Activated CD8-positive, alpha-beta T cell treated with anti-CD3 and anti-CD28 coated beads, Interleukin-2, amount 10 ng/mL, durations not matched to agents 7 days and 5 days (primary cell): ENCODE results near the gene PLIN3. TPM values are rescaled to one million over a fixed set of nuclear protein-coding genes. Genes with fewer than 3 reads are reported as not detected.
A peak's percentile ranks its signal among the peaks of the same experiment; 100 is the strongest.
"Not testable (repeated sequence)": the region's sequence is repeated elsewhere in the genome, so short reads cannot be mapped to it uniquely, and the experiment has no call there.

Source experiments
- ATAC-seq: fragments of 150-1000 bp; cut with Tn5 transposase; one replicate; pipeline ENCODE4 v1.10.0; 2021; ENCODE audit warnings: moderate library complexity
- CTCF ChIA-PET: fragments of 350-600 bp; sonication (Branson Sonifier 250); formaldehyde crosslinking; loops from one replicate; lab custom pipeline; 2021; ENCODE audit warnings: antibody characterized with exemption; lab: Charles Lee
- POLR2A ChIA-PET: fragments of 350-600 bp; sonication (Branson Sonifier 250); formaldehyde crosslinking; loops from one replicate; lab custom pipeline; 2021; ENCODE audit warnings: antibody characterized with exemption; lab: Charles Lee
- DNase-seq: peaks from one replicate; pipeline ENCODE4 v3.0.0-alpha.2; 2020
- H3K27ac Mint-ChIP-seq: one replicate; pipeline ENCODE4 v1.8.0; 2021; ENCODE audit warnings: mild to moderate bottlenecking, mixed read lengths
- H3K27me3 Mint-ChIP-seq: one replicate; pipeline ENCODE4 v1.8.0; 2021; ENCODE audit warnings: low read depth, mixed read lengths
- H3K36me3 Mint-ChIP-seq: one replicate; pipeline ENCODE4 v1.8.0; 2021; ENCODE audit warnings: low read depth, mixed read lengths
- H3K4me1 Mint-ChIP-seq: one replicate; pipeline ENCODE4 v1.8.0; 2021; ENCODE audit warnings: low read depth, mixed read lengths
- H3K4me3 Mint-ChIP-seq: one replicate; pipeline ENCODE4 v1.8.0; 2021; ENCODE audit warnings: mild to moderate bottlenecking, mixed read lengths
- H3K9me3 Mint-ChIP-seq: one replicate; pipeline ENCODE4 v1.8.0; 2022; ENCODE audit warnings: mixed read lengths; ENCODE audit not compliant: insufficient read depth
- total RNA-seq, 2 experiments: library from RNA; stranded (reverse); gene quantifications; one replicate each; pipeline ENCODE4 v1.2.3, GENCODE V29; 2021

The PLIN3 gene
- total RNA-seq, 2 experiments from 2014 or later: 27.5 to 32.8 TPM

GRCh38 chr19:4822354-4822753 is 45.1 kb downstream of the PLIN3 start:
- CTCF ChIA-PET: interaction anchor here (1.2 to 2.7 kb wide), 4 partner anchors 10 to 31 kb away, joined by 3 to 24 read pairs (median 6); partner anchors contain the start of gene FEM1A
- peaks cover 16% of the 10 kb centered on the region for H3K36me3 Mint-ChIP-seq
- H3K9me3 Mint-ChIP-seq, H3K4me3 Mint-ChIP-seq, H3K27me3 Mint-ChIP-seq, H3K4me1 Mint-ChIP-seq, POLR2A ChIA-PET, DNase-seq, ATAC-seq, H3K27ac Mint-ChIP-seq: not testable (repeated sequence)

- H3K27ac Mint-ChIP-seq: no peak overlapping the region
- ChIA-PET POLR2A (interaction anchor here (0.7 kb wide), 1 partner anchor 254 kb away, joined by 3 read pairs; no protein-coding TSS in a partner anchor), CTCF (interaction anchor here (2.7 to 3.8 kb wide), 2 partner anchors 11 to 12 kb away, joined by 24 to 26 read pairs; no protein-coding TSS in a partner anchor)
- no peak overlapping the region for H3K4me3 Mint-ChIP-seq
- DNase-seq (no peak), ATAC-seq (no peak)
- H3K9me3 Mint-ChIP-seq: no peaks in the 10 kb centered on the region
- no peaks in the 10 kb centered on the region for H3K4me1 Mint-ChIP-seq
- no peaks in the 10 kb centered on the region for H3K27me3 Mint-ChIP-seq
- H3K36me3 Mint-ChIP-seq: peaks cover 24% of the 10 kb centered on the region
Observed at GRCh38 chr19:4821265-4821664, 46.2 kb downstream of the PLIN3 start.

GRCh38 chr19:4817467-4818277 is 49.8 kb downstream of the PLIN3 start:
- no peak overlapping the region for H3K27ac Mint-ChIP-seq
- DNase-seq: no peak
- ChIA-PET POLR2A (no interaction called here), CTCF (interaction anchor here (1.4 to 3.8 kb wide), 3 partner anchors 8 to 214 kb away, joined by 3 to 26 read pairs (median 4); no protein-coding TSS in a partner anchor)
- peaks cover 11% of the 10 kb centered on the region for H3K4me1 Mint-ChIP-seq
- ATAC-seq: no peak
- no peaks in the 10 kb centered on the region for H3K9me3 Mint-ChIP-seq
- H3K4me3 Mint-ChIP-seq: no peak overlapping the region
- peaks cover 30% of the 10 kb centered on the region for H3K36me3 Mint-ChIP-seq
- no peaks in the 10 kb centered on the region for H3K27me3 Mint-ChIP-seq

GRCh38 chr19:4816950-4817278 is 50.6 kb downstream of the PLIN3 start:
- no peak overlapping the region for H3K27ac Mint-ChIP-seq

GRCh38 chr19:4816202-4816949 is 51.1 kb downstream of the PLIN3 start:
- POLR2A ChIA-PET: no interaction called here
- DNase-seq: no peak
- Mint-ChIP-seq H3K4me1 (peaks cover 14% of the 10 kb centered on the region), H3K27me3 (no peaks in the 10 kb centered on the region), H3K4me3 (no peak overlapping the region), H3K9me3 (no peaks in the 10 kb centered on the region), H3K27ac (no peak overlapping the region), H3K36me3 (peaks cover 27% of the 10 kb centered on the region)
- no peak for ATAC-seq
- CTCF ChIA-PET: interaction anchor here (1.5 kb wide), 1 partner anchor 96 kb away, joined by 4 read pairs; no protein-coding TSS in a partner anchor

More at GRCh38 chr19:4816950-4817278, 50.6 kb downstream of the PLIN3 start:
- H3K4me1 Mint-ChIP-seq: peaks cover 11% of the 10 kb centered on the region
- H3K27me3 Mint-ChIP-seq: no peaks in the 10 kb centered on the region
- H3K9me3 Mint-ChIP-seq: no peaks in the 10 kb centered on the region
- ChIA-PET POLR2A (no interaction called here), CTCF (interaction anchor here (1.5 kb wide), 1 partner anchor 95 kb away, joined by 4 read pairs; no protein-coding TSS in a partner anchor)
- H3K36me3 Mint-ChIP-seq: peaks cover 28% of the 10 kb centered on the region
- ATAC-seq: no peak
- no peak for DNase-seq
- no peak overlapping the region for H3K4me3 Mint-ChIP-seq

- ATAC-seq (peak; percentile 84), DNase-seq (peak; percentile 86)
- Mint-ChIP-seq H3K36me3 (peaks cover 26% of the 10 kb centered on the region), H3K4me1 (peaks cover 16% of the 10 kb centered on the region), H3K27ac (peak overlapping the region; percentile 33), H3K4me3 (peak overlapping the region; percentile 59), H3K27me3 (no peaks in the 10 kb centered on the region), H3K9me3 (no peaks in the 10 kb centered on the region)
- ChIA-PET CTCF (interaction anchor here (7.8 kb wide), 1 partner anchor 96 kb away, joined by 94 read pairs; the partner anchor contains the start of gene UHRF1), POLR2A (no interaction called here)
Observed at GRCh38 chr19:4815426-4816201, 51.9 kb downstream of the PLIN3 start.

- CTCF ChIA-PET: interaction anchor here (1.1 to 7.8 kb wide), 2 partner anchors 96 to 216 kb away, joined by 4 to 94 read pairs; partner anchors contain the start of gene UHRF1
Observed at GRCh38 chr19:4814625-4815425, 52.6 kb downstream of the PLIN3 start.

GRCh38 chr19:4811328-4812131 is 55.9 kb downstream of the PLIN3 start:
- POLR2A ChIA-PET: no interaction called here
- DNase-seq (peak; percentile 91), ATAC-seq (peak; percentile 80)
- no peaks in the 10 kb centered on the region for H3K27me3 Mint-ChIP-seq
- H3K36me3 Mint-ChIP-seq: peaks cover 6% of the 10 kb centered on the region
- peaks cover 16% of the 10 kb centered on the region for H3K4me1 Mint-ChIP-seq
- no peak overlapping the region for H3K27ac Mint-ChIP-seq
- H3K4me3 Mint-ChIP-seq: no peak overlapping the region
- CTCF ChIA-PET: interaction anchor here (0.6 to 7.8 kb wide), 14 partner anchors 11 to 499 kb away, joined by 3 to 167 read pairs (median 18); partner anchors contain the start of genes FEM1A, TICAM1 and UHRF1
- no peaks in the 10 kb centered on the region for H3K9me3 Mint-ChIP-seq

More at GRCh38 chr19:4814625-4815425, 52.6 kb downstream of the PLIN3 start:
- Mint-ChIP-seq H3K27ac (peak overlapping the region; percentile 14), H3K36me3 (peaks cover 26% of the 10 kb centered on the region), H3K9me3 (no peaks in the 10 kb centered on the region), H3K4me3 (no peak overlapping the region), H3K4me1 (peaks cover 16% of the 10 kb centered on the region), H3K27me3 (no peaks in the 10 kb centered on the region)
- ATAC-seq: no peak
- DNase-seq: no peak
- POLR2A ChIA-PET: interaction anchor here (0.6 kb wide), 1 partner anchor 1284 kb away, joined by 8 read pairs; no protein-coding TSS in a partner anchor

GRCh38 chr19:4807188-4807587 is 60.3 kb downstream of the PLIN3 start:
- H3K27me3 Mint-ChIP-seq: no peaks in the 10 kb centered on the region

GRCh38 chr19:4806384-4806783 is 61.1 kb downstream of the PLIN3 start:
- H3K27ac Mint-ChIP-seq: no peak overlapping the region
- H3K36me3 Mint-ChIP-seq: no peaks in the 10 kb centered on the region
- ChIA-PET CTCF (interaction anchor here (0.9 to 2.0 kb wide), 2 partner anchors 46 to 106 kb away, joined by 4 to 7 read pairs; no protein-coding TSS in a partner anchor), POLR2A (no interaction called here)
- H3K4me1 Mint-ChIP-seq: peaks cover 2% of the 10 kb centered on the region
- H3K9me3 Mint-ChIP-seq: no peaks in the 10 kb centered on the region
- DNase-seq (no peak), ATAC-seq (no peak)
- no peaks in the 10 kb centered on the region for H3K27me3 Mint-ChIP-seq
- no peak overlapping the region for H3K4me3 Mint-ChIP-seq

More at GRCh38 chr19:4807188-4807587, 60.3 kb downstream of the PLIN3 start:
- H3K4me3 Mint-ChIP-seq: no peak overlapping the region
- CTCF ChIA-PET: interaction anchor here (0.9 to 4.3 kb wide), 2 partner anchors 45 to 105 kb away, joined by 4 to 167 read pairs; no protein-coding TSS in a partner anchor
- H3K9me3 Mint-ChIP-seq: no peaks in the 10 kb centered on the region
- H3K36me3 Mint-ChIP-seq: no peaks in the 10 kb centered on the region
- ATAC-seq (no peak), DNase-seq (no peak)
- no peak overlapping the region for H3K27ac Mint-ChIP-seq
- H3K4me1 Mint-ChIP-seq: peaks cover 6% of the 10 kb centered on the region
- POLR2A ChIA-PET: no interaction called here
